ENCODE measurements around the gene RNPS1. TPM values are rescaled to one million over a fixed set of nuclear protein-coding genes. Genes with fewer than 3 reads are reported as not detected.

The RNPS1 gene
- total and polyA plus RNA-seq, 9 donors: 78.0 to 172 (median 138) TPM

GRCh38 chr16:2284797-2285576 is 17.1 kb upstream of the RNPS1 start:
- H3K4me3 ChIP-seq: no peak overlapping the region
- TF ChIP-seq, protein P1, sequence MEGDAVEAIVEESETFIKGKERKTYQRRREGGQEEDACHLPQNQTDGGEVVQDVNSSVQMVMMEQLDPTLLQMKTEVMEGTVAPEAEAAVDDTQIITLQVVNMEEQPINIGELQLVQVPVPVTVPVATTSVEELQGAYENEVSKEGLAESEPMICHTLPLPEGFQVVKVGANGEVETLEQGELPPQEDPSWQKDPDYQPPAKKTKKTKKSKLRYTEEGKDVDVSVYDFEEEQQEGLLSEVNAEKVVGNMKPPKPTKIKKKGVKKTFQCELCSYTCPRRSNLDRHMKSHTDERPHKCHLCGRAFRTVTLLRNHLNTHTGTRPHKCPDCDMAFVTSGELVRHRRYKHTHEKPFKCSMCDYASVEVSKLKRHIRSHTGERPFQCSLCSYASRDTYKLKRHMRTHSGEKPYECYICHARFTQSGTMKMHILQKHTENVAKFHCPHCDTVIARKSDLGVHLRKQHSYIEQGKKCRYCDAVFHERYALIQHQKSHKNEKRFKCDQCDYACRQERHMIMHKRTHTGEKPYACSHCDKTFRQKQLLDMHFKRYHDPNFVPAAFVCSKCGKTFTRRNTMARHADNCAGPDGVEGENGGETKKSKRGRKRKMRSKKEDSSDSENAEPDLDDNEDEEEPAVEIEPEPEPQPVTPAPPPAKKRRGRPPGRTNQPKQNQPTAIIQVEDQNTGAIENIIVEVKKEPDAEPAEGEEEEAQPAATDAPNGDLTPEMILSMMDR (IDR thresholded peaks at IDR 0.05): no peak
- TF ChIP-seq EP300 (IDR thresholded peaks at IDR 0.05) (no peak), POLR2A (IDR thresholded peaks at IDR 0.05) (no peak)
- intact Hi-C loops (cut with DNase I): no loop called here
- H3K4me1 ChIP-seq (ENCODE audit: insufficient read depth): no peaks in the 10 kb centered on the region
- H3K27me3 ChIP-seq: no peaks in the 10 kb centered on the region
- no peaks in the 10 kb centered on the region for H3K36me3 ChIP-seq
- no peak overlapping the region for H3K27ac ChIP-seq
- no peaks in the 10 kb centered on the region for H3K9me3 ChIP-seq
- DNase-seq: no peak
- WGBS, 3 donors: 81 to 87% (median 81%) methylated on average over 34 to 35 of the region's 35 CpGs

DNA sequence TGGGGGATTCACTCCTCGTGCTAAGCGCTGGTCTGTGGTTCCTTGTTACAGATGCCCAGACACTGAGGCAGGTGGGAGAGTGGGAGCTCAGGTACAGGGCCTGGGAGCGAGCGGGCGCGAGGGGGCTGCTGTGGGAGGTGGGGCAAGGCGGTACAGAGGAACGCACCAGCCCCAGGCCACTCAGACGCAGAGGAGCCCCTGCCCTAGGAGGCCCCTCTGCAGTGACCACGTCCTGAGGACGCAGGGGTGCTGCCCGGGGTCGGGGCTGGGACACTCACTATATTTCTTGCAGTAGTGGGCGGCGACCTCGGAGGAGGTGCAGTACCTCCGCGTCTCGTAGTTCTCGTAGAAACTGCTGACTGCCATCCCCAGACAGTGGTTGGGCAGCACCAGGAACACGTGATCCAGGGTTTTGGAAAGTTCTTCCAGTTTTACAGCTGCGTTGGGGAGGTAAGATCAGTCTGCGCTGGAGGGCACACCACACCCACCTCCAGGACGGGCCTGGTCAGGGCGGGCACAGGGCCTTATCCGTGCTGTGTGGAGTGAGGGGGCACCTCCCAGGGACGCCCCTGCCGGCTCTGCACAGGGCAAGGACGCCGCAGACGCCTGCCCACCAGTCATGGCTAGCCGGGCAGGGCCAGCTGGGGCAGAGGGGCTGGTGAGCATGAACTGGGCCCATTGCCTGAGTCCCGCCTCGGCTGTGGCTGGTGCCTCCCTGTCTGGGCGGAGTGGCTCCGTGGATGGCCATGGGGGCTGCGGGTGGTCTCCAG is 16.3 kb upstream of the RNPS1 start:
- DNase-seq: no peak
- TF ChIP-seq, protein P1 (IDR thresholded peaks at IDR 0.05): no peak
- TF ChIP-seq POLR2A (IDR thresholded peaks at IDR 0.05): no peak
- no peak for TF ChIP-seq EP300 (IDR thresholded peaks at IDR 0.05)
- 54 to 75% (median 69%) methylated on average over 26 to 37 of the region's 37 CpGs for WGBS, 3 donors
- H3K4me1 ChIP-seq (ENCODE audit: insufficient read depth): no peaks in the 10 kb centered on the region
- no peak overlapping the region for H3K4me3 ChIP-seq
- no peaks in the 10 kb centered on the region for H3K27me3 ChIP-seq
- no peaks in the 10 kb centered on the region for H3K36me3 ChIP-seq
- intact Hi-C loops (cut with DNase I): no loop called here
- H3K9me3 ChIP-seq: no peaks in the 10 kb centered on the region
- H3K27ac ChIP-seq: no peak overlapping the region

- H3K4me3 ChIP-seq: no peak overlapping the region
- no peaks in the 10 kb centered on the region for H3K27me3 ChIP-seq
- DNase-seq: no peak
- H3K4me1 ChIP-seq (ENCODE audit: insufficient read depth): no peaks in the 10 kb centered on the region
- H3K27ac ChIP-seq: no peak overlapping the region
- H3K9me3 ChIP-seq: no peaks in the 10 kb centered on the region
- H3K36me3 ChIP-seq: no peaks in the 10 kb centered on the region
- TF ChIP-seq, protein P1 (IDR thresholded peaks at IDR 0.05): no peak
- no peak for TF ChIP-seq EP300 (IDR thresholded peaks at IDR 0.05)
- TF ChIP-seq POLR2A (IDR thresholded peaks at IDR 0.05): no peak
- intact Hi-C loops (cut with DNase I): no loop called here
- 75 to 81% (median 77%) methylated on average over 26 of the region's 26 CpGs for WGBS, 3 donors
These were observed 15.1 kb upstream of the RNPS1 start for GRCh38 chr16:2282866-2283555.

DNA sequence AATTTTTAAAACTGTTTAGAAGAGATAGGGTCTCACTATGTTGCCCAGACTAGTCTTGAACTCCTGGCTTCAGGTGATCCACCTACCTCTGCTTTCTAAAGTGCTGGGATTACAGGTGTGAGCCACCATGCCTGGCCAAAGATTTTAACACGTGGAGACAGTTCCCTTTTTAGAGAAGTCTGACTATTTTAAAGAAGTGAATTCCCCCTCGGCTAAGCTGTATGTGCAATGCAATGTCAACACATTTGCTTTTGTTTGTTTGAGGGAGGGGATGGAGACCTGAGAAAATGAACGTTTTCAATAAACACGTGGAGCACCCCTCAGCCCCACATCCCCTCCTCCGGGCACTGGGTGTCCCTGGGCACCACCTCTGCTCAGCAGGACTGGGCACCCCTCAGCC is 14.3 kb upstream of the RNPS1 start:
- H3K4me3 ChIP-seq: no peak overlapping the region
- no peaks in the 10 kb centered on the region for H3K27me3 ChIP-seq
- WGBS, 3 donors: 46 to 69% (median 68%) methylated on average over 5 of the region's 5 CpGs
- TF ChIP-seq EP300 (IDR thresholded peaks at IDR 0.05): no peak
- no peaks in the 10 kb centered on the region for H3K4me1 ChIP-seq (ENCODE audit: insufficient read depth)
- intact Hi-C loops (cut with DNase I): no loop called here
- H3K9me3 ChIP-seq: no peaks in the 10 kb centered on the region
- DNase-seq: no peak
- H3K36me3 ChIP-seq: no peaks in the 10 kb centered on the region
- H3K27ac ChIP-seq: no peak overlapping the region

All from ovary (tissue), 9 donors.